Ammon's horn (tissue), 1 donor: ENCODE results near the gene THG1L.
"Not testable (repeated sequence)": the region's sequence is repeated elsewhere in the genome, so short reads cannot be mapped to it uniquely, and the experiment has no call there.

Source experiments
- DNase-seq: peaks from one replicate; pipeline ENCODE4 v3.0.0-alpha.2; 2016; ENCODE audit warnings: low spot score

The THG1L gene

DNA sequence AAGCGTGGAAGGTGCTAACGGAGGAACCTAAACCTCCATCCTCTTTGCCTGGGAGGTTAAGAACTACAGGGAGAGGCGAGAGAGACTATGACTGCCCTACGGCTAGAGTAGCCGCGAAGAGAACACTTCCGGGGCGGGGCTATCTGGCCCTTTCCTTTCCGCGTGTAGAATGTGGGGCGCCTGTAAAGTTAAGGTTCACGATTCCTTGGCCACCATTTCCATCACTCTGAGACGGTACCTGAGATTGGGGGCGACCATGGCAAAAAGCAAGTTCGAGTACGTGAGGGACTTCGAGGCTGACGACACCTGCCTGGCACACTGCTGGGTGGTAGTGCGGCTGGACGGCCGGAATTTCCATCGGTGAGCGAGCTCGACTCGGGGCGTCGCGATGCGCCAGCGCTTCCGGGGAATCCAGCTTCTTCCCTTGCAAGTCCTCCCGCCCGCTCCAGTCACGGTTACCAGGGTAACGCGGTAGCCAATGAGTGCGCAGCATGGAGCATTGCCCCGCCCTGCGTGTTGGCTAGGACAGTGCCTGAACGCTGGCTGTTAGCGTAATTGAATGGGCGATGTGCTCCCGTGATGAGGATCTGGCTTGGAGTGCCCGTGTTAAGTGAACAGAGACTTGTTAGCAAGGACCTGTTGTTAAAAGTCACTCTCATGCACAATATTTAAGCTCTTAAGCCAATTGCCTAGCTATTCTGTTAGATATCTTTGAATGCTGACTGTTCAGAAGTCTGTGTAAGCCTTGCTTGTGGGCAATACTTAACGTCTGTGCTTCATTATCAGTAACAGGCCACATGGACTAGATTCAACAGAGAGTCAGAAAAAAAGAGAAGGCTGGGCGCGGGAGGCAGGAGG is at the start of gene THG1L:
Gene THG1L, plus strand, starts transcription at position 149 of the 858 bp plus-strand sequence. Its CDS starts 21 bp downstream, at position 170.
- DNase-seq: peak; percentile 100

DNA sequence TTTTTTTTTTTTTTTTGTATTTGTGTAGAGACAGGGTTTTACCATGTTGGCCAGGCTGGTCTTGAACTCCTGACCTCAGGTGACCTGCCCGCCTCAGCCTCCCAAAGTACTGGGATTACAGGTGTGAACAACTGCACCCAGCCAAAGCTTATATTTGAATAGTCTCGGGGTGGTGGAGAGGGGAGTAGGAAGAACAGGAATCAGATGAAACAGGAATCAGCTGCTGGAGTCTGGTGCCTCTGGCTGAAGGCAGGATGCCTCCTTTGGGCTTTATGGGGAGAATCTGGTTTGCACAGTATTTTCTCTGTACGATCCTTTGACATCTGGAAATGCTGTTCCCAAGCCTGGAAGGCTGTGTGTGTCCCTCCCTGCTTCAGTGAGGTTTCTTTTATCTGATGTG is 49.0 kb upstream of the THG1L start:
- no peak for DNase-seq

GRCh38 chr5:157686276-157687197 is 44.7 kb upstream of the THG1L start:
- DNase-seq: not testable (repeated sequence)

DNA sequence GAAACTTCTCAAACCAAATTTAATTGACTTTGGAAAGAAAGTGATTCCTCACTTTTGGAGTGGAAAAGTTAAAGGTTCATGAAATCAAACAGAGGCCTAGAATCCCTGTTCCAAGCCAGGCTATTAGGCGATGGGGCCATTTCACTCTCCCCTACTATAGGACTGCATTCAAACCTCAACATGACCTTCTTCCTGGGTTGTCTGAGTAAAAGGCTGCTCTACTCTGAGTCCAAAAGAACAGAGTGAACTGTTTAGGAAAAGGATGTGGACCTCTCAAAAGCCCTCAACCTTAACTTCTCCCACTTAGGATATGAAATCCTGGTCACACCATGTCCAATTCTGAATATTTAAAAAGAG is 44.0 kb upstream of the THG1L start:
- no peak for DNase-seq

- no peak for DNase-seq
Observed at GRCh38 chr5:157689942-157690689, 41.1 kb upstream of the THG1L start.

DNA sequence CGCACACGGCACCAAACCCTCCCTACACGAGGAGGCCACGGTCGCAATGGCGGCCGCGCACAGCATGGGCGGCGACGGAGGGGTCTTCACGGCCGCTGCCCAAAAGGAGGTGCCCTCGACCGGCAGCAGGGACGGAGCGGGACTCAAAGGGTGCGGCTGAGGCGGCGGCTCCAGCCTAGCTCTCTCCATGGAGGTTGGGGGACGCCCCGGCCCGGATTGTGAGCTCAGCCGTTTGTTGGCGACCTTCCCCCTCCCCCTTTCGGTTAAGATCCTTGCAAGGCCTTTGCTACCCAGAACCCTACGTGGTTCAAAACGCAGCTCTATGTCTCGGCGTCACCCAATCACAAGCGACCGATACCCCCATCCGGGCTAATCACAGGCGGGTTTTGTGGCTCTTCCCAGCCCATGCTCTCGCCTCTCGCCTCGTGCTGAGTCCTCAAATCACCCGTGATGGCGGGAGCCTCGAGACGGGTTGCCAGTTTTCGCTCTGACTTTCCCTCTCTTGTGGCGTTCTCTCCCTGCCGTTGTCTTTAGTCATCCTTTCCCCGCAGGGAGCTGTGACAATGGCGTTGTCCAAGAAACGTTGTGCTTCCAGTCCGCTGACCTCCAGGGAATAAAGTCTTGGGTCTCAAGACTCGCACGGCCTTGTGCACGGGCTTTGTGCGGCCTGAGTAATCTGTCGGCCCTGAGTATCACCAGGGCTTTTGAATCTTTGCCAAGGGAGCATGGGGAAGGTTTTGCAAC is 40.4 kb upstream of the THG1L start:
- DNase-seq: no peak

DNA sequence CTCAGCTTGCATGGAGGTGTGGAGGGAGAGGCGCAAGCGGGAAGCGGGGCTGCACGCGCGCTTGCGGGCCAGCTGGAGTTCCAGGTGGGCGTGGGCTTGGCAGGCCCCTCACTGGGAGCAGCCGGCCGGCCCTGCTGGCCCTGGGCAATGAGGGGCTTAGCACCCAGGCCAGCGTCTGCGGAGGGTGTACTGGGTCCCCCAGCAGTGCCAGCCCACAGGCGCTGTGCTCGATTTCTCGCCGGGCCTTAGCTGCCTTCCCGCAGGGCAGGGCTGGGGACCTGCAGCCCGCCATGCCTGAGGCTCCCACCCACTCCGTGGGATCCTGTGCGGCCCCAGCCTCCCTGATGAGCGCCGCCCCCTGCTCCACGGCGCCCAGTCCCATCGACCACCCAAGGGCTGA is 37.4 kb upstream of the THG1L start:
- not testable (repeated sequence) for DNase-seq

GRCh38 chr5:157696154-157696553 is 35.1 kb upstream of the THG1L start:
- DNase-seq: not testable (repeated sequence)

DNA sequence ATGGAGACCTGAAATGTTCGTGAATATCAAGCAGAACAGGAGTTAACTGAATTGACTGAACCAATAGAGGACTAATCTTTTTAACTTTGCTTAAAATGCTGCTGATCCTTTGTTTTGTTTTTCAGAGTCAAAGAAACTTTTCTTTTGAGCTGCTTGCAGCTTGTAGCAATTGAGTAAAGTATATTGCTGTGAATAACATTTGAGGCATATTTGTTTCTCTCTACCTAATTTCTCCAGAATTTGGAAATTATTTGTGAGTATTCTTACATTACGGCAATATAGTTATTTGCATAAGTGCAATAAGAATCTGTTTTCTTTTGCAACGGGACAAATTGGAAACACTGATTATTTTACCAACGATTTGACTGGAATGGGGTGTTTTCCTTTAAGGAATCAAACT is 32.5 kb upstream of the THG1L start:
- DNase-seq: not testable (repeated sequence)

DNA sequence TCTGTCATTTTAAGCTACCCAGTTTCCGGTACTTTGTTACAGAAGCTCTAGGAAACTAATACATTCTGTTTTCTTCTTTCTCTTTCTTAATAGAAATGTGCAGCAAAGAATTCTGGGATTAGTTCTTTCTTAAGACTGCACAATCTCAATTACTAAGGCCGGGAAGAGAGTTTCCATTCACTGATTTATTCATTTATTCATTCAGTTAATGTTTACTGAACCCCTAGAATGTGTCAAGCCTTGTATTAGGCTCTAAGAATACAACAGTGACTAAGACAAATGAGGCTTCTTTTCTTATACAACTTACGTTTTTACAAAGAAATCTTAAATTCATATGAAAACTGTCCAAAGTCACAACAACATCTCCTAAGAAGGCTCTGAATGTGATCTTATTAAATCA is 27.5 kb upstream of the THG1L start:
- DNase-seq: no peak

DNA sequence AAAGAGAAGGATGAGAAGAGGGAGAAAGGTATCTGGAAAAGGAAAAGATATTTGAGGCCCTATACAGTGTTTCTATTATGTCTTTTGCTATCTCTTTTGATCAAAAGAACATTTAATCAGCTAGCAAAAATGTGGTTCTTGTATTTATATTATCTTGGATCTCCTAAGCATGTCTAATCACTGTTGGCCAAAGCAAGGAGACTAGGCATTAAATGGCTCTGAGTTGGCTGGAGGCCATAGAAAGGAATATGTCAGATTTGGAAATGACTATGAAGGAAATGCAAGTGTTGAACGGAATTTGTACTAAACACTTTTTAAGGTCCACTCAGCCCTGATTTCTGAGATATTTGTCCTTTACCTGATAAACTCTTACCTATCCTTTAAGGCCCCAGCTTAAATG is 22.4 kb upstream of the THG1L start:
- no peak for DNase-seq

GRCh38 chr5:157709346-157709745 is 21.9 kb upstream of the THG1L start:
- no peak for DNase-seq

GRCh38 chr5:157710431-157710830 is 20.8 kb upstream of the THG1L start:
- DNase-seq: no peak

GRCh38 chr5:157710882-157711281 is 20.3 kb upstream of the THG1L start:
- DNase-seq: no peak

DNA sequence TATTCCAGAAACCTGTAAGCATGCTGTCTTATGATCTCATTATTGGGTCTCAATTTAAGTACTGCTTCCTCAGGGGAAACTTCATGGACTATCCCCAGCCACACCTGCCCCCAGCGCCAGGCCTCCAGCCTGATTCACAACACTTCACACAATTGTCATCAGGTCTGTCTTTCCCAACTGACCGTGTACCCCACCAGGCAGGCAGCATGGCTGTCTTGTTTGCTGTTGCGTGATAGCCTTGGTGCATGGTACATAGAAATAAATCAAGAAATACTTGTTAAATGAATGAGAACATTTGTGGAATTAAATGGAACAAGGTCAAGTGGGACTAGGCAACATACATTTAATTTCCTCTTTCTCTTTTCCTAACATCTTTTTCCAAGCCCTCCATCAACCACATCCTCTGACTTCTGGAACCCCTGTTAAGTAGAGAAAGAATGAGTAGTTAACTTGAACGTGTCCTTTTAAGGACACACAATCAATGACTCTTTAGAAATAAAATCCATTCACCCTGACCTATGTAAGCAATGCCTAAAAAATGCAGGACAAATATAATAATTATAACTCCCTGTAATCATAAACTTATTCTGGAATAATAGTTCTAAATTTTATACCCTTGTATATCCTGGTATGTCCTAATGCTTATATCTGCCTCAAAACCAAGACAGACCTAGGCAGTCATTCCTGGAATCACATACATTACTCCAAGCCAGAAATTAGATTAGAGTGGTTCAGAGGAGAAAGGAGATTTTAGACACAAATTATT is 17.2 kb upstream of the THG1L start:
- no peak for DNase-seq

DNA sequence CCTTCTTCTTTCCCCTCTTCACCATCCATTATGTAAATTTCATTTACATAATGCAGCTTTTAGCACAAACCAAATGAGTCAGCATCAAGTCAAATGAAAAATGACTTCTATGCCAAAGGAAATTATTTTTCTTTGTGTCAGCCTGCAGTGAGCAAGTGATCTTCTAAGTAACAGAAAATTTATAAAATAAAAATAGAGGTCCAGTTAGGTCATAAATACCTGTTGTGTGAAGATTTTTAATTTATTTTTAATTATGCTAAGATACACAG is 16.7 kb upstream of the THG1L start:
- no peak for DNase-seq

DNA sequence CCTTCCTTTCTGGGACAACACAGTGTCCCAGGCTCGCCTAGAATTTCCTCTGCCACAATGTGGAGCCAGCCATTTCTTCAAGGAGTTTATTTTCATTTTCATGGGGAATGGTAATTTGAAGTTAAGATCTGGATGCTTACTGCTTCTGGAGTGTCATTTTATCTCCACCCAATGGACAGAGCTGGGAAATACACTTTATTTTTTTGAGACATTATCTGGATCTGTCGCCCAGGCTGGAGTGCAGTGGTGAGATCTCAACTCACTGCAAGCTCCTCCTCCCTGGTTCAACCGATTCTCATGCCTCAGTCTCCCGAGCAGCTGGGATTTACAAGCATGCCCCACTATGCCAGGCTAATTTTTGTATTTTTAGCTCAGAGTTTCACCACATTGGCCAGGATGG is 12.7 kb upstream of the THG1L start:
- DNase-seq: peak; percentile 82

- DNase-seq: no peak
Observed at GRCh38 chr5:157719245-157719644, 12.0 kb upstream of the THG1L start.

GRCh38 chr5:157721159-157721558 is 10.1 kb upstream of the THG1L start:
- DNase-seq: no peak

GRCh38 chr5:157722895-157723294 is 8.3 kb upstream of the THG1L start:
- not testable (repeated sequence) for DNase-seq

- DNase-seq: not testable (repeated sequence)
Observed at GRCh38 chr5:157726607-157727006, 4.6 kb upstream of the THG1L start.
